ENCODE data around the gene SORCS2.

SORCS2 gene

DNA sequence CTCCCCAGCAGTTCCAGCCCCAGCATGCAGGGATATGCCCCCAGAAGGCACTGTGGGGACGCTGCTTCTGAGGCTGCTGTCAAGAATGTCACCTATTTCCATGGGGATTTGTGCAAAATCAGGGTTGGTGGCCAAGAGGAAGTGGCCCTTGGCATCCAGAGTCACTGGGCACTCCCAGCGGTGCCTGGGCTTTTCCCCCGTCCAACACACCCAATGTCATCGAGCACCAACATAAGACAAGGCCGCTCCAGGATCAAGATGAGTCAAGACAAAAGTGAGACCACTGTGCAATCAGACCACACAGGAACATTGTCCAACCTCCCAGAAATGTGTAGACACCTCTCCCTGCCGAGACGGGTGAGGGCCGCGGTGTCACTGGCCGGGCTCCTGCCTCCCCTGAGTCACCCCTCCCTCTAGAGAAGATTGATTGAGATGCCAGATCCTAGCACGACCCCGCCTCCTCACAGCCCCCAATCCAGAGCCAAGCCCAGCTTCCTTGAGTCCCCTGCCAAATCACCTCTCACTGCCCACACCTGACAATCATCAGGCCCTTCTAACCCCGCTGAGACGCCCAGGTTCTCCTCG, 553.1 kb downstream of the SORCS2 start:
- DNase-seq, result no peak

DNA sequence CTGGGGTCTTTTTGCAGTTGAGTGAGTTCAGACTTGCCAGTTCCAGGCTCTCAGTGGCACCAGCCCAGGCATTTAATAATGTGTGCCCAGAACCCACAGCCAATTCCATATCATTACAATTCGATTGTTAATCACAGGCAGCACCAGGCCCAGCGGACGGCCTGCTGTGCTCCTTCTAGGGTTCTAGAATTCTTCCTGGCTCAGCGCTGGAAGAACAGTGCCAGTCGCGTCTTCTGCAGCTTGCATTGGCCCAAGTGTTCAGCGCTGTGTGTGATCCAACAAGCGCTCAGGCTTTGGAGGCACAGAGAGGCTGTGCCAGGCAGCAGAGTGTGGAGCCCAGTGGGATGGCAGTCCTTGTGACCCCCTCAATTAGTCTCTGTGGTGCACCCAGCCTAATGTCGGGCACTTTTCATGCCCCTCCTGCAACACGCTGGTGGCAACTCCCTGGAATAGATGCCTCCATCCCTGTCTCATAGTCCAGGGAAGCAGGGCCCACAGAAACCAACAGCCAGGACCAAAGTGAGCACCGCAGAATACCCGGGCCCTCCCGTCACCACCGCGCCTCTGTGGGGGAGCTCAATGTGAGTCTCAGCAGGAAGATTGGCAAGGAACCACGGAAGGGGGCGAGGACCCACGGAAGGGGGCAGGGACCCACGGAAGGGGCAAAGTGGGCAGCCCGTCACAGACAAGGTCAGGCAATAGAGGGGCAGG, 554.2 kb downstream of the SORCS2 start:
- DNase-seq, result no peak

DNA sequence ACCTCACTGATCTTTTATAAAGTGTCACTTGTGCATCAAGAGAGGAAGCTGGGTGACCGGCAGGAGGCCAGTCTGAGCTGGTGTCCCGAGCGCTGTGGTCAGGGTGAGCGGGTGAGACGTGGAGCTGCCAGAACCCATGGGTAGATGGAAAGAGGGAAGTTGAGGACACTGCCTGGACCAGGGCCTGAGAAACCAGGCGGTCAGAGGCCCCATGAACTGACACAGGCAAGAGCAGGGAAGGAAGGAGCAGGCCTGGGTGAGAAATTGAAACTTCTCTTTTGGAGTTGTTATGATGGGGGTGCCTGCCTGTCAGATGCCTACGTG, 554.7 kb downstream of the SORCS2 start:
- DNase-seq, result no peak

DNA sequence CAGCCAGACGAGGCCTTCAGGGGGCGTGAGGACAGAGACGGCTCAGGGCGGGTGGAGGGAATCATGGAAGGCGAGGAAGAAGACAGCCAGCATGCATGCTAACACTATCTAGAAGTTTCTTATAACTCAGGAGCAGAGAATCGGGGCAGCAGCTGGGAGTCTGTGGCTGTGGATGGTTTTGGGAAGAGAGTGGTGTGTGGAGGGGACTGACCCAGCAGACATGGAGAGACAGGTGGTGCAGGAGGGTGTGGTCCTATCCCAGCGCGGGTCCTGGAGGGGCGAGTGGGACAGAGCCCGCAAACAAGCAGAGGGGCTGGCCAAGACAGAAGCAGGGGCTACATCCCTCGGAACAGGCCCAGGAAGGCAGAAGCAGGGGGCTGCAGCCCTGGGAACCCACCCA, 555.2 kb downstream of the SORCS2 start:
- no peak for DNase-seq

DNA sequence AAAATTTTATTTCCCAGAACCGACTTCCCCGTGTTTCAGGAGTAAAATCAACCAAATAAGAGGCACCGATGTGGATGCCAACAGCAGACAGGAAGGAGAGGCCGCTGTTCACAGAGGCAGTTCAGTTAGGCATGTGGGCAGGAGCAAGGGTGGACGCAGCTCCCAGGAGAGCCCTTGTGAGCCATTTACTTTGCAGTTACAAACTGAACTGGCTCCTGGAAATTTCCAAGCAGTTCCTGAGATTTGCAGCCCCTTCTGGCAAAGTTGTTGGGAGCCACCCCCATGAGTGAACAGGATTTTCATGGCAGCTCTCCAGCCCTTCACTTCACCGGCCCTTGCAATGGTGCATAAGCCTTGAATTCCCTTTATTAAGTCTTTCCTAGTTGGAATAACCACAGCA, 558.2 kb downstream of the SORCS2 start:
- no peak for DNase-seq

DNA sequence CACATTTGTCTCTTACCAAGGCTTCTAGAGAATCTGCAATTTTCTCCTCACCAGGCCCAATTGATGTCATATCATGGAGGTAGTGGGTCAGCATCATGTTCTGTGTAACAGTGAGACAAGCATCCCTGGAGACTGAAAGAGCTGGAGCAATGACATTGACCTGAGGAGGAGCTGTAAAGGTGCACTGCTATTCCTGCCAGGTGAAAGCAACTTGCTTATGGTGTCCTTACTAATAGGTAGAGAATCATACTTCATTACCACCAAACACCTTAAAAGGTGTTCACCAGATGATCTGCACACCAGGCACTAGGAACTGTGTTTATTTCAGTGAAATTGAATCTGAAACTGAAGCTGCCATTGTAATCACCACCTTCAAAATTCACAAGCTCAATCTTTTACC, 558.6 kb downstream of the SORCS2 start:
- DNase-seq, result no peak

DNA sequence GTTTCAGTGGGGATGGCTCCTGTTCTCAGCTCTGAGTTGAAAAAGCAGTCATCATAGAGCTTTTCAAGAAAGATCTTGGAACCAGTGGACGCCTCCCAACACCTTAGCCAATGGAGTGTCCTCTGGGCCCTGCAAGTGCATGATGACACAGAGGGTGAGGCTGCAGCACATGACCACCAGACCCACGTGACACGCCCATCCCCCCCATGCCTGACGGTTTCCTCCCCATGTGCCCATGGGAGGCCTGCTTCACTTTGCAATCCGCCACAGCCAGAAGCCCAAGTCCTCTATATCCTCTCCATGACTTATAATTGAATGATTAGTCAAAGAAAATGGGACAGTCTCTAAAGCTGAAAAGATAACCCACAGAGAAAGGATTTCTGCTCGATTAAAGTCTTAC, 560.3 kb downstream of the SORCS2 start:
- DNase-seq, result no peak

DNA sequence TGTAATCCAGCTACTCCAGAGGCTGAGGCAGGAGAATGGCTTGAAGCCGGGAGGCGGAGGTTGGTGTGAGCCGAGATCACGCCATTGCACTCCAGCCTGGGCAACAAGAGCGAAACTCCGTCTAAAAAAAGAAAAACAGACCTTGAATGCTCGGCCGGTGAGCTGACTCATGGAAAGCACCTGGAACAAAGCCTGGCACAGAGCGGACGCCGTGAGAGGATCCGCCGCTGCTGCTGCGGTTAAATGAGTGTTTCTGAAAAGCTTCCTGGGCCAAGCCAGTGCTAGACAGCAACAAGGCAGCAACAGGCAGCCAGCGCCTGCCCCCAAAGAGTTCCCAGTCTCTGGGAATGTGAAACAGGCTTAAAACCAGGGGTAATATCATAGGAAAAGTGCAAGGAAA, 560.9 kb downstream of the SORCS2 start:
- no peak for DNase-seq

DNA sequence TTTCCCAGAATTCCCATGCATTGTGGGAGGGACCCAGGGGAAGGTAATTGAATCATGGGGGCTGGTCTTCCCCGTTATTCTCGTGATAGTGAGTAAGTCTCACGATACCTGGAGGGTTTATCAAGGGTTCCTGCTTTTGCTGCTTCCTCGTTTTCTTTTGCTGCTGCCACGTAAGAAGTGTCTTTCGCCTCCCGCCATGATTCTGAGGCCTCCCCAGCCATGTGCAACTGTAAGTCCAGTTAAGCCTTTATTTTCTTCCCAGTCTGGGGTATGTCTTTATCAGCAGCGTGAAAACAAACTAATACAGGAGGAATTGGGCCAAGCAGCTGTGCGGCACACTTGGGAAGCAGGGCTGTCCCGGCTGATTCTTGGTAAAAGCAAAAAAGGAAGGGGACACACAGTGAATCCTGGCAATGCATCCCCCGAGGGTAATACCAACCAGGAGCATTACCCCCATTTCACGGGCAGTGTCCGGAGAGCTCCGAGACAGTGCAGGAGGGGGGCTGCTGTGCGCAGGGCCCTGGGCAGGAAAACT, 561.7 kb downstream of the SORCS2 start:
- DNase-seq, result no peak

DNA sequence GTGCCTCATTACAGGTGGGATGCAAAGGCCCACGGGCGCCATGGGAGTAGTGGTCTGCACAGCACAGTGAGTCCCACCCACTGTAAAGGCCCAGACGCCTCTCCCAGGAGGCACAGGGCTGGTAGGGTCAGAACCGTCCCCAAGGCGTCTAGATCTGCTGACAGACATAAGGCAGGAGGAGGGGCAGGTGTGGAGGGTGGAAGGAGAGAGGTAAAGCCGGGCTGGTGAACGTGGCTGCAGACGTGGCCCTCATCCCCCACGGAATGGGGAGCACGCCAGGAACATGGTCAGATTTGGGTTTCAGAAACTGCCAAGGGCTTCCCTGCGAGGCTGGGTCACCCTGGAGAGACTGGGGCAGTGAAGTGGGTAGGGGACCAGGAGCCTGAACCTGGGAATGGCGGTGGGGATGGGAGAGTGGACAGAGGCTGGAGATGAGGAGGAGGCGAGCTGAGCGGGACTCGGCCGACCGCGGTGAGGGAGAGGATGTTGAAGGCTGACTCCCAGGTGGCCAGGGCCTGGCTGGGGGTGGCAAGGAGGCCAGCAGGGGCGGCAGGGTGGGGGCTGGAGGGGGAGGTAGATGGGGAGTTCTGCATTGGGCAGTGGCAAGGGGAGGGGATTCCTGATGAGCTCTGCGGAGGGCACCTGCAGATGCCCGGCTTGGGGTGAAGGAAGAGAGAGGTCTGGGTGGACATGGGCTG, 562.4 kb downstream of the SORCS2 start:
- DNase-seq, result no peak

DNA sequence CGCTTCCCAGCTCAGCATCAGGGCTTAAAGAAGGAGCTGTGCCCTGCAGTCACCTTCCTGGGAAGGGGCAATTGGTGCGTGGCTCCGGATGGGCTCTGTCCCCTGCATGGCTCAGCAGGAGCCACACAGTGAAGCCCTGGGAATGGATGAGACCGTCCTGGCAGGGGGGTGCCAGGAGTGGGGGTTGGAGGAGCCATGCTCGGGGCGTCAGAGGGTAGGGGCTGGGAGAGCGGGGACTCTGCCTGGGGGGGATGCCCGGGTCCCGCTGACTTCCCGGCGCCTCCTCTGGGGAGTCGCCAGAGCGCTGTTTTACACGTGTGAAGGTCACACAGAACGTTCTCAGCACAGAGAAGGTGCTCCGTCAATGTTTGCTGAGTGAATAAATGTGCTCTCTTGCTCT, 563.2 kb downstream of the SORCS2 start:
- no peak for DNase-seq

DNA sequence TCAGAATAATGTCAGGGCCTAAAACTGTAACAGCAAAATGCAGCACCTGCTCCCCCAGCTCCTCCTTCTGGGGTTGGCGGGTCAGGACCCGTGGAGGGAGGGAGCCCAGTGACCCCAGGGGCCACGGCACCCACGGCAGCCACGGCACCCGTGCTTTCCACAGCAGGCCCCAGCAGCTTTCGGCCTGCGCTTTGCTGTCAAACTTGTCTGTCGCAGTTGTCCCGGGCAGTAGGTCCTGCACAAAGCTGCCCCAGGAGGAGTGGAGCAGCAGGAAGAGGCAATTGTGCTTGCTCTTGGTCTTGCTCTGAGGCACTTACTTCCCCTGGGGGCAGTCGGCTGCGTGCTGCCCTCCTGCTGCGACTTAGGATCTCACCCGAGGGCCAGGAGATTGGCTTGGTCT, 563.7 kb downstream of the SORCS2 start:
- DNase-seq, result no peak

DNA sequence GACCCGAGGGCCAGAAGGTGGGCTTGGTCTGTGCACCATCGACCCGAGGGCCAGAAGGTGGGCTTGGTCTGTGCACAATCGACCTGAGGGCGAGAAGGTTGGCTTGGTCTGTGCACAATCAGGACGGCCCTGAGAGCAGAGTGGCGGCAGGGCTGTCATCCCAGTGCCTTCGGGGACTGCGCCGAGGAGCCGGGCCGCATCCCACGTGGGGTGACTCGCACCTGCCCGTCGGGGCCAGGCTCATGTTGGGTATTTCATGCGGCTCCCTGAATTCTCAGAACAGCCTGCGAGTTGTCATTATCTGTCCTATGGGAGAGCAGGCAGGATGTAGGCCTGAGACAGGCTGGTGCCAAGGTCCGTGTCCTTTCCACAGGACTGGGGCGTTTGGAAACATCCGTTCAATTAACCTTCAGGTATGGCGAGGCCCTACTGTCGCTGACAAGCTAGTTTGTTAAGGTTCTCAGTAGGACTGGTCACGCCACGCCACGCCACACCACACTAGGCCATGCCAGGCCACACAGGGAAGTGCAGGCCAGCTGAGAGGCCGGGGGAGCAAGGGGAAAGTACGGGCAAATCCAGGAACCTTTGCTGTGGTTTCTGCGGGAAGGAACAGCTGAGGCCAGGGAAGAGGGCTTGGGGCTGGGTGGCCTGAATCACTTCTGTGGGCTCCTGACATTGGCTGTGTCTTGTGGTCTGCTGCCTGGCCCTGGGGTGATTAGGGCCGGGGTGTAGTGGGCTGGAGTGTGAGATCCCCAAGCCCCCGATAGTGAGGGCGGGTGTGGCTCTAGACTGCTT, 564.4 kb downstream of the SORCS2 start:
- no peak for DNase-seq

DNA sequence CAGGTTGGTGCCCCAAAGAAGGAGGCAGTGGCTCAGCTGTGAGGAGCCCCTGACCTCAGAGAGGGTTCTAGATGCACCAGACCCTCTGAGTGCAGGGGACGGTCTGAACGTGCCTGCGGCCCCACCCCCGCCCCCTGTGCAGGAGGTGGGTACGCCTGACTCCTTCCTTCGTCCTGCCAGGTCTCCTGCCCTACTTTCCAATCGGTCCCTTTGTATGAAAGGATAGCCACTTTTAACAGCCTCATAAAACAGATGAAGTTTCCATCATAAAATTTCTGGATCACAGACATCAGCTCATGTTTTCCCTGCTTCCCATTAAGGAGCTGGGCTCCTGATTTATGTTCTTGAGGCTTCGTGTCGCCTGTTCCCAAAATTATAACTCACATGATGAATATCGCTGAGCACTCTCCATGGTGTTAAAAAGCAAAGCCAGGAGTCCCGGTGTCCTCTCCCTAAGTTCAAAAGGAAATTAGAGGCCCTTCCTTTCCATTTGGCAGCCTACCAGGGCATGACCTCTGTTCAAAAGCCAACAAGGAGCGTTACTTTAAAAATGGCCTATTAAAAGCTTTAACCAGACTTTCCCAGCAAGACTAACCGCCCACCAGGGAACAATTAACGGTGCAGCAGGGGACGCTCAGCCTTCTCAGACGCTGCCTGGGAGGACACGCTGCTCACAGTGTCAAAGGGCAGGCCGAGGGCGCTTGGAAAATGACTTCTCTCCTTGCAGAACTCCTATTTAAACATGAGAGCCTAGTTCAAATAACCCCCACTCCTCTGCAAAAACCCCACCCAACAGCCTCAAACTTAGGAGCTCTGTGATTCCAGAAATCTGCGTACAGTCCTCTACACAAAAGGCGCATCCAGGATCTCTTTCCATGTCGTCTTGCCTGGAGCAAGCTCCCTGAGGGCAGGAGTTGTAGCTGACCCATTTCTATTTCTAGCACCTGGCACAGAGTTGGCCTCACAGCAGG, 565.4 kb downstream of the SORCS2 start:
- DNase-seq, result no peak

DNA sequence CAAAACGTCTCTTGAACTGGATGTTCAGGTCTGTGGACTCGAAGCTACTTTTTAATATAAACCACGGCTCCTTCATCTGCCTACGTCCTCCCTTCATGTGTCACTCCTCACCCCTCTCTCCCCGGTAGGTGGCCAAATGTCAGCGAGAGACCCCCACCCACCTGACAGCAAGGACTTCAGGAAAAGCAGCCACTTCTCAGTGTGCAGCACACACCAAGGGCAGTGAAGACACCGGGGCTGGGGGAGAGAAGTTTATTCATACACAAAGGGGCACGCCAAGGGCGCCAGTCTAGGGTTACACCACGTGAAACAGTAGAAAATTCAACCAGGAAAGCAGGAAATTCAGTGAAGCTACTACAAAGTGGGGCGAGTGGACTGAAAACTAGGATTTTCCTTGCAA, 566.1 kb downstream of the SORCS2 start:
- no peak for DNase-seq

DNA sequence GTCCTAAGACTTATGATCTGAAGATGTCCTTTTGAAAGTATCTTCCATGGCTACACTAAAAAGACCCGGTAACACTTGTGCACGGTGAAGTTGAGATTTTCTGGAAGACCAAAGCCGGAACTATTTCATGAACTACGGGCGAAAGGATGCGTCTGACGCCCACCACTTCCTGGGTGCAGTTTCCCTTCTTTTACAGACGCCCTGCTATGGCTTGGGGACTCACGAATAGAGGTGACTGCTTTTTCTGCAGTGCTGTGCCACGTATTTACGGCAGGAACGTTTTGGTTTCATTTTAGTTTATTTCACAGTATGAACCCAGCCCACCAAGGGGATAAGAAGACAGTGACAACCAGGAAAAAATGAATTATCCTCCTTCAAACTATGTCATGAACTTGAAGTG, 566.9 kb downstream of the SORCS2 start:
- peak; percentile 81 for DNase-seq

DNA sequence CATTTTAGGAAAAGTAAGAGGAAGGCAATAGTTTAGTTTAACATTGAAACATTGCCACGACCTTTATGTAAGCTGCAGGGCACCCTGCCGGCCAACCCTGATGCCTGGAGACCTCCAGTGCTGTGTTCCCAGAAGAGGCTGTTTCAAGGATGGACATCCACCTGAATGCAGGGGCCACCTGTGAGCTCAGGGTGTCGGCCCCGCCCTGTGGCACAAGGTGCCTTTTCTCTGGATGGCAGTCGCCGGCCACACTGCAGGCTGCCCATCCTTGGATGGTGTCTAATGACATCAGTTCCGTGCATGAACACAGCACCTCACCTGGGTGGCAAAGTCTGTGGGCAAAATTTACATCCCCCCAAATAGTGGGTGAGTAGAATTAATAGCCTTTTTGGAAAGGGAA, 567.3 kb downstream of the SORCS2 start:
- DNase-seq, result peak; percentile 12

DNA sequence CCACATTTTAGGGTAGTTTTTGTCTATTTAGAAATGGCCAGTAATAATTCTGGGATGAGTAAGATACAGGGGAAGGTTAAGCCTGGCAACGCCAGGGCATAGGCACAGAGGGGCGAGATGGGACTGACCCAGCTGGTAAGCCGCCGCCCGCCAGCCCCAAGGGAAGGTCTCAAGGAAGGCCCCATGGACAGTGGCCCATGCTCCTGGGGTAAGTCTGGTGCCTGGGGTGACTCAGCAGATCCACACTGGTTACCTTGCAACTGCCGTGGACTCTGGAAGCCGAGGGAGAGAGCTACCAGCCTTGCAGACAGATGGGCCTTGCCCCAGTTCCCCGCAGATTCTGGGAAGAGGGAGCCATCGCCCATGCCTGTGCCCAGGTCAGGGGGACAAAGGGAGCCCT, 567.9 kb downstream of the SORCS2 start:
- no peak for DNase-seq

DNA sequence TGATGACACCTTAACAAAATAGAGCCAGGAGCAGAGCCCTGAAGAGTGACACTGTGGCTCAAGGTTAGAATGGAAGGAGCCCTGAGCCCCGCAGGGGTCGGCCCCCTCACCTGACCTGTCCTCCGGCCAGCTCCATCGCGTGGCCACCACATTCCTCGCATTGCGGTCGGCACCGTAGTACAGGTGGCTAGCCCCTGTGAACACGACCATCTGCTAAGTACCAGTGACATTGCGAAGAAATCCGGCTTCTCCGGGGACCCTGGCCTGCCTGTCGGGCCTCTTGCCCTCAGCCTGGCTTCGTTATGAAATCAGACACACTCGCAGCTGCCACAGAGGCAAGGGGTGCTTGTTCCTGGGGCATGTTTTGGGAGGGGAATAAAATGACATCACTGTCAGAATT, 568.4 kb downstream of the SORCS2 start:
- no peak for DNase-seq

DNA sequence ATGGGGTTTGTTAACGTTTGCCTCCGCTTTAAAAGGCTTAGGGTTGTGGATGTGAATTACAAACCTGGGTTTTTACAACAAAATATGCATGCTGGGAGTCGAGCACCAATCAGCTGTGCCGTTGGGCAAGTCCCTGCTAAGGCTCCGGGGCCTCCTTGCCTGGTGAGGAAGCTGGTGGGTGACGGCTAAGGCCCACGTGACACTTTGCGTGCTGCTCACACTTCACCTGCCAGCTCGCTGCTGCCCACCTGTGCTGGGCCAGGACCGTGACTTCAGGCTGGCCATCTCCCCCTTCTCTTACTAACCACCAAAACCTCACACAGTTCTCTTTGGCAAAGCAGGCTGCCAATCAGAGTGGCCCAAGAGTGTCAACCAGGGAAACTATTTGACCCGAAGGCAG, 569.0 kb downstream of the SORCS2 start:
- DNase-seq, result no peak

DNA sequence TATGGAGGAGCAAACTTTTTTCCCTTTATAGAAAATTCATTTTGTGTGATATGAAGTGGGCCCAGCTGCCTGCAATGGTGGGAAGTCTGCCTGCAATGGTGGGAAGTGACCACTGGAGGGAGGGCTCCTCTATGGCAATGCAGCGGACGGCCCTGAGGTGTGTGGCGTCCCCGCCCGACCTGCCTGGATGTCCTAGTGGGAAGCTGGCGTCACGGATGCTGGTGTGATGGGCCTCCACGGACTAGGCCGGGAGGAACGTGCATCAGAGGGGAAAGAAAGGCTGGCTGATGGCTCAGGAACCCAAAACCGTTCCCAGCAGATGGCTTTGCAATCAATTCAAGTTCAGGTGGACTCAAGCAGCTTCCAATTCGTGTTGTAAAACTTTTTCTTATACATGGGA, 569.4 kb downstream of the SORCS2 start:
- peak; percentile 73 for DNase-seq

DNA sequence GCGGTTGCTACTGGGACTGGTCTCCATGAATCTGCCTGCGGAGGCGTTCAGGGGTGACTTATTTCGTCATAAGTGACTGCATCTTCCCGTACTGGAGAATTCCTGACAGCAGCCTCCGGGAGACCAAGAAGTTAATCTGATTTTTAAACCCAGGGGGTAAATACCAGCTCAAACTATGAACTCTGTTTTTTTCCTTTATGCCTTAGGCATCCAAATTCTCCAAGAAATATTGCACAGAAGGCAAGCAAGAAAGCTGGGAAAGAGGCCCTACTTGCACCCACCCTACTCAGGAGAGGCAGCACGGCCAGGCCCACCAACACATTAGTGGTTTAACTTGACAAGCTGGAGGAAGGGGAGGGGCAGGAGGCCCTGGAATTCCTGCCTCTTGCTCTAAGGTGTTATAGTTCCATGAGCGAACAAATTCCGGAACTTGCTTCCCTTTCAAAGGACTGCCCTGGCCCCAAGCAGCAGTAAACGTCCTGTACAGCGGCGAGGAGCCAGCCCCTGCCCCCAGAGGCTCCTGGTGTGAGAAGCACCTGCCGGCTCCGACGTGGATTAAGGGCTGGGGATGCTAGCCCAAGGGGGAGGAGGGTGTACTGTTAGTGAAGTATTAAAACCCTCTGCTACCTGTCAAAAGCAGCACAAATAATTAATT, 570.2 kb downstream of the SORCS2 start:
- DNase-seq, result no peak
